GM12864 (cell line): ENCODE measurements around the gene MSRB3.

ENCODE experiments used
- DNase-seq: peaks from one replicate; pipeline ENCODE4 v3.0.0-alpha.2; 2011; ENCODE audit warnings: low read depth
- H3K4me3 ChIP-seq: 2 replicates; pipeline ENCODE4 v1.5.1; 2011; ENCODE audit warnings: mild to moderate bottlenecking, low read depth, low read length, control low read depth
- TF ChIP-seq, protein P1 (sequence below): IDR thresholded peaks from 2 replicates; pipeline ENCODE4 v1.5.1; 2011; ENCODE audit warnings: low read depth, mild to moderate bottlenecking, moderate library complexity, low read length, control low read depth, inconsistent platforms; ENCODE audit errors: missing control alignments

MSRB3 gene

DNA sequence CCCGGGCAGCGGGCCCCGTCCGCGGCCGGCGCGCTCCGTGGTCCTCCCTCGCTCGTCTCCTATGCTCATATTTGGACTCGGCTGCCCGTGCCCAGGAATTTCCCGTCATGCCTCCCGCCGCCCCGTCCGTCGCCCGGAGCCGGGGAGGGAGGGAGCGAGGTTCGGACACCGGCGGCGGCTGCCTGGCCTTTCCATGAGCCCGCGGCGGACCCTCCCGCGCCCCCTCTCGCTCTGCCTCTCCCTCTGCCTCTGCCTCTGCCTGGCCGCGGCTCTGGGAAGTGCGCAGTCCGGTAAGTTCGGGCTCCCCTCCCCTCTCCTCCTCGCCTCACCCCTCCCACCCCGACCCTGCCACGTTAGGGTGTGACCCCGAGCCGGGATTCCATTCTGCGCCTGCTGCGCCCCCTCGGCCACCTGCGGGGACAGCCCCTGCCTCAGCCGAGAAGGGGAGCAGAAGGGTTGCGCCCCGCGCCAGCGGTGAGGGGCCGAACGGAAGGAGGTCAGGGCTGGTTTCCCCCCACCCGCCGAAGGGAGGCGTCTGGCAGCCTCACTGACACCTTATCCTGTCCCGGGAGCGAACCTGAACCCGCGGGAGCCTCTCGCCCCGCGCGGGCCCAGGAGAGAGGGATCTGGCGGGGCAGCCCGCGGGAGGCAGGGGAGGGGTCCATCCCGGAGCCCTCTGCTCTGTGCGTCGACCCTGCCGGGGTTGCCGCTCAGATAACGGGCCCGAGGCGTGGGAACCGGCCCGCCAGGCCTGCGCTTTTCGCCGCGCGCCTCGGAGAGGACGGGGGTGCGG is at the start of gene MSRB3:
Gene MSRB3 (plus strand): TSS at position 108 of the 793 bp plus-strand sequence. CDS start 29,897 bp downstream, outside the sequence.
- H3K4me3 ChIP-seq, result peak within 1 kb of the TSS; percentile 75
- TF ChIP-seq, protein P1, sequence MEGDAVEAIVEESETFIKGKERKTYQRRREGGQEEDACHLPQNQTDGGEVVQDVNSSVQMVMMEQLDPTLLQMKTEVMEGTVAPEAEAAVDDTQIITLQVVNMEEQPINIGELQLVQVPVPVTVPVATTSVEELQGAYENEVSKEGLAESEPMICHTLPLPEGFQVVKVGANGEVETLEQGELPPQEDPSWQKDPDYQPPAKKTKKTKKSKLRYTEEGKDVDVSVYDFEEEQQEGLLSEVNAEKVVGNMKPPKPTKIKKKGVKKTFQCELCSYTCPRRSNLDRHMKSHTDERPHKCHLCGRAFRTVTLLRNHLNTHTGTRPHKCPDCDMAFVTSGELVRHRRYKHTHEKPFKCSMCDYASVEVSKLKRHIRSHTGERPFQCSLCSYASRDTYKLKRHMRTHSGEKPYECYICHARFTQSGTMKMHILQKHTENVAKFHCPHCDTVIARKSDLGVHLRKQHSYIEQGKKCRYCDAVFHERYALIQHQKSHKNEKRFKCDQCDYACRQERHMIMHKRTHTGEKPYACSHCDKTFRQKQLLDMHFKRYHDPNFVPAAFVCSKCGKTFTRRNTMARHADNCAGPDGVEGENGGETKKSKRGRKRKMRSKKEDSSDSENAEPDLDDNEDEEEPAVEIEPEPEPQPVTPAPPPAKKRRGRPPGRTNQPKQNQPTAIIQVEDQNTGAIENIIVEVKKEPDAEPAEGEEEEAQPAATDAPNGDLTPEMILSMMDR, result peak; percentile 13
- DNase-seq, result no peak

DNA sequence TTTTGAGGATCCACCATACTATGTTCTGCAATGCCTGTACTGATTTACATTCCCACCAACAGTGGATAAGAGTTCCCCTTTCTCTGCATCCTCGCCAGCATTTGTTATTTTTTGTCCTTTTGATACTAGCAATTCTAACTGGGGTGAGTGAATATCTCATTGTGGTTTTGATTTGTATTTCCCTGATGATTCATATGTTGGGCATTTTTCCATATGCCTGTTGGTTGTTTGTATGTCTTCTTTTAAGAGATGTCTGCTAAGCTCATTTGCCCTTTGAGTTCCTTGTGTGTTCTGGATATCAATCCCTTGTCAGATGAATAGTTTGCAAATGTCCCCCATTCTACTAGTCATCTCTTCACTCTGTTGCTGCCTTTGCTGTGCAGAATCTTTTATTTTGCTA is 49.0 kb upstream of the MSRB3 start:
- TF ChIP-seq, protein P1, result no peak
- H3K4me3 ChIP-seq, result no peak overlapping the region
- DNase-seq, result no peak

DNA sequence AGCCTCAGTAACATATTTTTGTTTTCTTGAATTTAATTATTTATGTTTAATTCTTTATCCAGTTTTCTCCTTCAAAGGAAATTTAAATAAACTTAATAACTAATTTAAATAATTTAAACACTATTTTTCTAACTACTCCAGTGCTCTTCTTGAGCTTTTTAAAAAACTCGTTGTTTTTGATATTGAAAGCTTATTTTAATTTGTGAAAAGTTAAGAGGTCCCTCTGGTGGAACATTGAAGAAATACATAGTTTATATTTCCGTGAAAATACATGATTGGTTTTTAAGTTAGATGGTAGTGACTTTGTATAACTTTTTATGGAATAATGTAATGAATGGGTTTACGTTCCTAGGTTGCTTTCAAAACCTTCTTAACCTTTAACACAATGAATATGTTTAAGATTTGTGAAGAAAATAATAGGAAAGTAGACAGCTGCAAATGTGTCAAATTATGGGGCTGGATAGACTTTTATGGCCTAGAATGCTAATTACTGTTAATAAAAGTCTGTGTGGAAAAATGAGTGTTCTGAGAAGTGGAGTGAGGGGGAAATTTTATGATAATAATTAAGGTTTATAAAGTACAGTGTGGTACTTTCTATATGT is 45.9 kb upstream of the MSRB3 start:
- TF ChIP-seq, protein P1, result peak; percentile 11
- DNase-seq, result no peak
- H3K4me3 ChIP-seq, result no peak overlapping the region

DNA sequence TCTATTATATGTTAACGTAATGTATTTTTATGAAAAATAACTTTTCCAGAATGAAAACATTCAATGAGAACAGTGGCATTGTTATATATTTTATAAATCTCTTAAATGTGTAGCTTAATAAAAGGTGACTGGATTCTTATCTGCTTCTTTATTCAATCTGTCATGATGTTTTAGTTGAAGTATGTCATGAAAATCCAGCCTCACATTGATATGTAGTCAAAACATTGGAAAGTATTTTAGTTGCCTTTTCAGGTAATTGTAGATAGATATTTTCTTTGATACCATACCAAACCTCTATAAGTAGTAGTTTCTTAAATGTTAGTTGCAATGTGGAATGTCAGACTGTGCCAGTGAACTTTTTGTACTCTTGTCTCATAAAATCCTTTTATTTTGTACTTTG is 41.3 kb upstream of the MSRB3 start:
- H3K4me3 ChIP-seq, result no peak overlapping the region
- TF ChIP-seq, protein P1, result no peak
- DNase-seq, result no peak

DNA sequence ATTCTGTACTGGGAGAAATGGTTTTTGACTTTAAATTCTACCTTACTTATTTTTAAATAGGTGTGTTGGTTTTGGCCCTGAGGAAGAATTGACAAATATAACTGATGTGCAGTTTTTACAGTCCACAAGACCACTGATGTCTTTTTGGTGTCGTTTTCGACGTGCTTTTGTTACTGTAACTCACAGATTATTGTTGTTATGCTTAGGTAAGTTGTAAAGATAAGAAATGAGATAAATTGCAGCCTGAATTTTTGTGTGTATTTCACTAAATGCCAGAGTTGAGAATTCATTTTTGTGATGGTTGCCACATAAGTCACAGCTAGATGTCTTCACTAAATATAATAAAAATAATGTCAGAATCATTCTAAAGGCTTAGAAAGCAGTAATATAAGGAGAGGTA is 39.9 kb upstream of the MSRB3 start:
- TF ChIP-seq, protein P1, result no peak
- H3K4me3 ChIP-seq, result no peak overlapping the region
- no peak for DNase-seq

DNA sequence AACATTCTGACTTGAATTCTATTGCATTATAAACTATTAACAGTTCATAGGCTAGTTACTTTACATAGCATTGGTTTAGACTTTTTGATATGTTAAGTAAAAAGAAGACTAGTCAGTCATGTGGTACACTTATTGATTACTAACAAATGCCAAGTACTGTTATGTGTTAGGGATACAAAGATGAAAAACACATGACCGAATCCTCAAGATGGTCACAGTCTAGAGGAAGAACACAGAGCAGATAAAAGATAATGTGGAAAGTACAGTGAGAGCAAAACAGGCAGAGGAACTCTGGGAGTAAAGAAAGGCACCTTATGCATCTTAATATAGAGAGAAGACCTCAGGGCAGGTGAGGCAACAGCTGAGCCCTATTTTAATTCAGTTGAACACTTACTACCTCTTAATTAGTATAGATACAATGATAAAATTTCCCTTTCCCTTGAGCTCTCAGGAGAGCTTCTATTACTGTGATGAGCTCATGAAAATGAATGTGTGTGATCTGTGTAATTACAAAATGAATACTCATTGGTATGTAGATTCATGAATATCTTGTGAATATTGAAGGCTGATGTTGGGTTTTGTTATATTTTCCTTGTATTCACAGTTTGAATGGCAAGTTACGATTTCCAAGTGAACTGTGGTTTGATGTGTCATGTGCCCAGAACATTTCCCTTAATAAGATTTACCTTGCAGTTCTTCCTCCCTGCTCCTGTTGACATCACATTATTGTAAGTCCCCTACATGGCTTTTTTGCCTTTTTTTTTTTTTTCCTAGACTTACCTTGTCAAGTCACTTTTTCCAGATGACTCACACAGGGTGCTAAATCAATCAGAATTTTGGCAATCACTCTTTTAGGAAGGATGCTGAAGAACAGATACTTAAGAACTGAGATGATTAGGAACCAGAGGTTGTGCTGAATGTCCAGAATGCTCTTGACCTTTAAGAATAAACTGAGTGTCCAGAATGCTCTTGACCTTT is 29.5 kb upstream of the MSRB3 start:
- DNase-seq, result no peak
- H3K4me3 ChIP-seq, result no peak overlapping the region
- TF ChIP-seq, protein P1, result no peak
